HG03045 (cell line): Measurements from ENCODE around the gene OSBP.
"Not testable (repeated sequence)": the region's sequence is repeated elsewhere in the genome, so short reads cannot be mapped to it uniquely, and the experiment has no call there.

ENCODE experiments used
- ATAC-seq: cut with Tn5 transposase; IDR thresholded peaks from one replicate; pipeline ENCODE4 v1.9.1; 2021; ENCODE audit warnings: mild to moderate bottlenecking, moderate library complexity; ENCODE audit not compliant: unreplicated experiment

OSBP gene

GRCh38 chr11:59615637-59616395 is at the start of gene OSBP:
OSBP (minus strand) TSS chr11:59615774; CDS start chr11:59615664, 110 bp downstream.
- ATAC-seq, result peak; percentile 91

GRCh38 chr11:59660621-59661020 is 45.0 kb upstream of the OSBP start:
- ATAC-seq, result no peak

- no peak for ATAC-seq
Measured at GRCh38 chr11:59659981-59660380, 44.4 kb upstream of the OSBP start.

GRCh38 chr11:59658036-59658435 is 42.5 kb upstream of the OSBP start:
- no peak for ATAC-seq

GRCh38 chr11:59654893-59655292 is 39.3 kb upstream of the OSBP start:
- no peak for ATAC-seq

GRCh38 chr11:59647245-59647980 is 31.8 kb upstream of the OSBP start:
- no peak for ATAC-seq

GRCh38 chr11:59644528-59644927 is 29.0 kb upstream of the OSBP start:
- no peak for ATAC-seq

GRCh38 chr11:59643390-59643789 is 27.8 kb upstream of the OSBP start:
- no peak for ATAC-seq

- ATAC-seq, result no peak
Measured at GRCh38 chr11:59641156-59641555, 25.6 kb upstream of the OSBP start.

- ATAC-seq, result no peak
Measured at GRCh38 chr11:59630493-59630892, 14.9 kb upstream of the OSBP start.

GRCh38 chr11:59629996-59630395 is 14.4 kb upstream of the OSBP start:
- no peak for ATAC-seq

- not testable (repeated sequence) for ATAC-seq
Measured at GRCh38 chr11:59626969-59627368, 11.4 kb upstream of the OSBP start.

GRCh38 chr11:59625703-59626102 is 10.1 kb upstream of the OSBP start:
- ATAC-seq, result no peak

- no peak for ATAC-seq
Measured at GRCh38 chr11:59617876-59618275, 2.3 kb upstream of the OSBP start.

- ATAC-seq, result no peak
Measured at GRCh38 chr11:59616396-59616982, 915 bp upstream of the OSBP start.

- ATAC-seq, result peak; percentile 16
Measured at GRCh38 chr11:59615120-59615636, 396 bp downstream of the OSBP start.

- ATAC-seq, result no peak
Measured at GRCh38 chr11:59614277-59615119, 1.1 kb downstream of the OSBP start.

- ATAC-seq, result no peak
Measured at GRCh38 chr11:59611570-59612565, 3.7 kb downstream of the OSBP start.

- ATAC-seq, result no peak
Measured at GRCh38 chr11:59610289-59610688, 5.3 kb downstream of the OSBP start.
